Endothelial cell of umbilical vein (primary cell): ENCODE results near the gene VSIG10. TPM values are rescaled to one million over a fixed set of nuclear protein-coding genes. Genes with fewer than 3 reads are reported as not detected.

ENCODE experiments used
- BruUV-seq: library from RNA; stranded (reverse); fragments of 400-500 nt; replicated peaks from 2 replicates; lab custom pipeline; 2021; lab: Mats Ljungman, UMichigan
- CTCF ChIA-PET: fragments of 300-600, 350-600 bp; sonication (Branson Sonifier 250); formaldehyde crosslinking; loops from one replicate; lab custom pipeline; 2021; ENCODE audit warnings: antibody characterized with exemption, inconsistent platforms; lab: Charles Lee
- POLR2A ChIA-PET: fragments of 300-600, 350-600 bp; sonication (Branson Sonifier 250); formaldehyde crosslinking; loops from one replicate; lab custom pipeline; 2021; ENCODE audit warnings: antibody characterized with exemption, inconsistent platforms; lab: Charles Lee
- DNase-seq: peaks from one replicate; pipeline ENCODE4 v3.0.0-alpha.2; 2011; ENCODE audit warnings: low read depth, low spot score
- FAIRE-seq: peaks from 2 replicates; lab custom pipeline; 2011; peaks lifted over from hg19 to GRCh38; lab: Jason Lieb, UNC
- H2AFZ ChIP-seq: 2 replicates; pipeline ENCODE4 v1.6.0; 2012; ENCODE audit warnings: low read depth, low read length, control low read depth, inconsistent platforms
- H3K27ac ChIP-seq: 2 replicates; pipeline ENCODE4 v1.5.1; 2011; ENCODE audit warnings: low read depth, mild to moderate bottlenecking, control low read depth, low read length, moderate library complexity; ENCODE audit not compliant: insufficient read depth
- H3K27me3 ChIP-seq, 2 experiments: 2 replicates each; pipeline versions ENCODE4 v1.6.0 to v1.6.1; 2011; ENCODE audit warnings: low read length in 2 of 2, mixed read lengths in 1 of 2; ENCODE audit not compliant: control insufficient read depth in 2 of 2, insufficient read depth in 2 of 2
- H3K36me3 ChIP-seq, 2 experiments: 2 replicates in 1 of 2; 3 replicates in 1 of 2; pipeline ENCODE4 v1.5.1; 2011; ENCODE audit warnings: low read length in 2 of 2, mild to moderate bottlenecking in 1 of 2, moderate library complexity in 1 of 2; ENCODE audit not compliant: control insufficient read depth in 2 of 2, insufficient read depth in 2 of 2; ENCODE audit errors: extremely low read depth in 1 of 2
- H3K4me1 ChIP-seq: 3 replicates; pipeline ENCODE4 v1.5.1; 2011; ENCODE audit warnings: mild to moderate bottlenecking, low read length; ENCODE audit not compliant: control insufficient read depth, insufficient read depth; ENCODE audit errors: extremely low read depth
- H3K4me2 ChIP-seq: 2 replicates; pipeline ENCODE4 v1.6.1; 2011; ENCODE audit warnings: low read length, control low read depth, mixed read lengths; ENCODE audit not compliant: insufficient read depth
- H3K4me3 ChIP-seq, 3 experiments: fragments of 200-600 bp in 1 of 3; sonication (generic), shearing (Covaris generic) in 1 of 3; replicated peaks in 1 of 3; 2 replicates each; pipeline ENCODE4 v1.5.1; 2011 to 2016; ENCODE audit warnings: control low read depth in 3 of 3, low read length in 3 of 3, mild to moderate bottlenecking in 2 of 3, inconsistent platforms in 1 of 3, low read depth in 1 of 3, moderate library complexity in 1 of 3; ENCODE audit not compliant: insufficient read depth in 1 of 3
- H3K79me2 ChIP-seq: 2 replicates; pipeline ENCODE4 v1.6.0; 2012; ENCODE audit warnings: low read length, inconsistent platforms; ENCODE audit not compliant: control insufficient read depth, insufficient read depth
- H3K9ac ChIP-seq: replicated peaks from 2 replicates; pipeline ENCODE3; 2011; ENCODE audit warnings: low read length, control low read depth; ENCODE audit not compliant: insufficient read depth; ENCODE audit errors: extremely low read depth
- H3K9me1 ChIP-seq: replicated peaks from 3 replicates; pipeline ENCODE4 v1.6.0; 2011; ENCODE audit warnings: mild to moderate bottlenecking, low read length; ENCODE audit not compliant: control insufficient read depth, insufficient read depth; ENCODE audit errors: extremely low read depth
- H3K9me3 ChIP-seq: replicated peaks from 2 replicates; pipeline ENCODE4 v1.5.1; 2012; ENCODE audit warnings: low read length, inconsistent platforms; ENCODE audit not compliant: control insufficient read depth, insufficient read depth
- H4K20me1 ChIP-seq: replicated peaks from 2 replicates; pipeline ENCODE3; 2011; ENCODE audit warnings: mild to moderate bottlenecking, low read length; ENCODE audit not compliant: control insufficient read depth, insufficient read depth; ENCODE audit errors: extremely low read depth
- CTCF ChIP-seq, 2 donors: IDR thresholded peaks; 1 replicate in 1 of 2; 2 replicates in 1 of 2; pipeline ENCODE4 v1.5.1; 2011; ENCODE audit warnings: low read length in 2 of 2, mild to moderate bottlenecking in 2 of 2, moderate library complexity in 2 of 2, control low read depth in 1 of 2, inconsistent platforms in 1 of 2, low read depth in 1 of 2; ENCODE audit not compliant: insufficient read depth in 1 of 2; ENCODE audit errors: extremely low read depth in 1 of 2
- EZH2 ChIP-seq: IDR thresholded peaks from 2 replicates; pipeline ENCODE4 v1.6.1; 2012; ENCODE audit warnings: borderline replicate concordance, low read depth, mild to moderate bottlenecking, moderate library complexity, low read length, inconsistent platforms; ENCODE audit not compliant: severe bottlenecking
- FOS ChIP-seq: IDR thresholded peaks from 2 replicates; pipeline ENCODE4 v1.6.1; 2011; ENCODE audit warnings: mild to moderate bottlenecking, low read length, moderate library complexity, borderline replicate concordance; ENCODE audit not compliant: insufficient read depth
- GATA2 ChIP-seq: IDR thresholded peaks from 2 replicates; pipeline ENCODE4 v1.7.0; 2011; ENCODE audit warnings: low read depth, mild to moderate bottlenecking, moderate library complexity, mixed read lengths, low read length; ENCODE audit not compliant: insufficient read length, insufficient read depth
- JUN ChIP-seq: IDR thresholded peaks from 2 replicates; pipeline ENCODE4 v1.6.1; 2011; ENCODE audit warnings: borderline replicate concordance, low read depth; ENCODE audit not compliant: insufficient read length, insufficient read depth
- MAX ChIP-seq: IDR thresholded peaks from 2 replicates; pipeline ENCODE4 v1.6.1; 2011; ENCODE audit not compliant: insufficient read depth, insufficient read length
- MYC ChIP-seq: IDR thresholded peaks from one replicate; pipeline ENCODE4 v1.6.1; 2011; ENCODE audit warnings: mild to moderate bottlenecking, low read depth, low read length
- POLR2A ChIP-seq: IDR thresholded peaks from 2 replicates; pipeline ENCODE4 v1.6.1; 2012; ENCODE audit warnings: low read depth, mild to moderate bottlenecking, control low read depth, low read length
- POLR2AphosphoS5 ChIP-seq: IDR thresholded peaks from 2 replicates; pipeline ENCODE4 v1.6.1; 2012; ENCODE audit warnings: low read depth, mild to moderate bottlenecking, control low read depth, low read length, moderate library complexity; ENCODE audit not compliant: insufficient read depth
- dilution Hi-C: fragments of 300-500 bp; cut with MboI; formaldehyde crosslinking; loops from one replicate; pipeline ENCODE4 v1.15.0; 2019; ENCODE audit warnings: low sequenced_read_pairs; ENCODE audit not compliant: extremely low pct_ligation_motif_present
- intact Hi-C: fragments of 100-400 bp; cut with micrococcal nuclease; formaldehyde crosslinking; loops from one replicate; pipeline ENCODE4 v1.10.0; 2022
- polyA plus RNA-seq, 4 experiments: library from polyadenylated mRNA; depleted of rRNA in 3 of 4; stranded (reverse) in 3 of 4; unstranded in 1 of 4; fragments of >200 nt; gene quantifications; 2 replicates each; pipeline versions ENCODE4 v1.2.1 to v1.2.3, GENCODE V29; 2011 to 2012; ENCODE audit warnings: missing spikeins in 1 of 4
- total RNA-seq: library from RNA; stranded (reverse); gene quantifications from 2 replicates; pipeline ENCODE4 v1.2.3, GENCODE V29; 2021

VSIG10 gene
- total and polyA plus RNA-seq, 2 donors (not counting 3 experiments of a cell fraction or from before 2014, with no cell fraction given), result 16.3 to 38.4 TPM

- Histone ChIP-seq H3K36me3 (peaks cover 7 to 22% of the 10 kb centered on the region in 2 experiments), H3K4me3 (no peak overlapping the region), H3K79me2 (no peaks in the 10 kb centered on the region), H3K27me3 (no peaks in the 10 kb centered on the region), H4K20me1 (no peaks in the 10 kb centered on the region), H3K4me2 (no peak overlapping the region), H3K27ac (no peak overlapping the region), H3K4me1 (no peaks in the 10 kb centered on the region), H2AFZ (no peak overlapping the region), H3K9ac (no peak overlapping the region), H3K9me3 (no peaks in the 10 kb centered on the region), H3K9me1 (no peaks in the 10 kb centered on the region)
- CTCF ChIA-PET, result interaction anchor here (1.4 to 1.5 kb wide), 2 partner anchors 10 to 19 kb away, joined by 3 read pairs; partner anchors contain the start of gene PEBP1
- dilution Hi-C loops, result no loop called here
- POLR2A ChIA-PET, result no interaction called here
- BruUV-seq, result no TSS peak
- TF ChIP-seq EZH2, result no peak
- TF ChIP-seq MAX, result no peak
- TF ChIP-seq FOS, result no peak
- no peak for TF ChIP-seq JUN
- no peak for TF ChIP-seq POLR2A
- TF ChIP-seq CTCF (IDR thresholded peaks at IDR 0.05; ENCODE audit: extremely low read depth in 1 of 2, insufficient read depth in 1 of 2, low read depth in 1 of 2, low read length in 2 of 2), result no peak
- TF ChIP-seq MYC, result no peak
- TF ChIP-seq GATA2, result no peak
- TF ChIP-seq POLR2AphosphoS5, result no peak
- intact Hi-C loops, result no loop called here
- FAIRE-seq (no peak), DNase-seq (no peak)
These were observed 42.0 kb upstream of the VSIG10 start for GRCh38 chr12:118145798-118146156.
